ENCODE measurements around the gene PRDM1.
"Not testable (repeated sequence)": the region's sequence is repeated elsewhere in the genome, so short reads cannot be mapped to it uniquely, and the experiment has no call there.

The PRDM1 gene

DNA sequence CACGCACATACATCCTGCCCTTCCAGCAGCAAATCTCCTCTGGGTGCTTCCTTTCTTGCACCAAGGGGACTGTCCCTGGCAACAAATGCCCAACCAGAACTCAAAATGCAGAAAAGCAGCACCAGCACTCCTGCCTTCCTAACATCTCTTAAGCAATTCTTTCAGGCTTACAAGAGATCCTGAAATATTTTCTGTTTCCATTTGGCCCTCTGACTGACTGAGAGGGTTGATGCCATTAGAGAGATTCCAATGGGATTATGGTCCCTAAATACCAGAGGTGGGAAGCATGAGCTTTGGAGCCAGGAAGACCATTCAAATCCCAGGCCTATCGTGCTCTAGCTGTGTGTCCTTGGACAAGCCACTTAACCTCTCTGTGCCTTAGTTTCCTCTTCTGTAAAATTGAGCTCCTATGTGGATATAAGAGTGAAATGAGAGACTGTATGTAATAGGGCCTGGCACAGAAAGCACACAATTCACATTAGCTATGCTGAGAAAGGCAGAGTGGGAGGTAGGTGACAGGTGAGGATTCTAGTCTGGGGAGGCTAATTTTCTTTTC is 56.8 kb downstream of the PRDM1 start:
- DNase-seq: no peak

GRCh38 chr6:106143665-106144064 is 57.5 kb downstream of the PRDM1 start:
- DNase-seq: no peak

DNA sequence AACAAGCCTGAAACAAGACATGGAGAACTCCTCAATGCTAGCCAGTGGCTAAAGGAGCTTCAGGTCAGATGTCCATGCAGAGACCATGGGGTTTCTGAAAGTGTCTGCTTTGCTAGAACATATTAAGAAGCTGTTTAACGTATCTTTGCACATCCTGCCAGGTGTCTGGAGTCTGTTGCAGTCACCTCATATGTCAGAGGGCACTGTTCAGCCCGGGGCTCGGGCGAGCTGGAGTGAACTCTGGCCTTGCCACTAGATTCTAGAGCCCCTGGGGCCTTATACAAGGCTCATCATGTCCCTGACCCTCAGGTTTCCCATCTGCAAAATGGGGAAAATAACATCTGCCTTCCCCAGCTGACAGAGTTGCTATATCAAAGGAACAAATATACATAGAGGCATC is 59.0 kb downstream of the PRDM1 start:
- no peak for DNase-seq

- no peak for DNase-seq
Measured at GRCh38 chr6:106145741-106146227, 59.6 kb downstream of the PRDM1 start.

DNA sequence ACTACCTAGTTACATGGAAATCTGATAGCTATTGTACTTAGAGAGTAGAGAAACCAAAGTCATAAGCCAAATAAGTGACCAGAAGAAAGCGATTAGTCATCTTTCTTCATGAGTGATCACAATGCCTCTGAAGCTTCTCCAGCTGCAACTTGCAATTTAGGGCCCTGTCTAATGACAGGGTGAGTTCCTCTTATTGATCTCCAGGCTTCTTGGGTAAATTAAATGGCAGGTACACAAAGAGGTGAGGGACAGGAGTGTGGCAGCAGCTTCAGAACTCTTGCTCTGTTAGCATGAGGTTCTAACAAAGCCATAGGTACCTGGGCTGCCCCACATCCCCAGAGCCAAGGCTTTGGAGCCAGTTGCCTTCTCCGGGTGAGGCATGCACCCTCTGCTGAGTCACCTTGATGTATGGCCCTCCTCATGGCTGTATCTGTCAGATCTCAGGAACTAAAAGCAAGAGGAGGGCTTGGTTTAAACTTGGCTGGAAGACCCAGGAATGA is 60.8 kb downstream of the PRDM1 start:
- DNase-seq: no peak

GRCh38 chr6:106147476-106147875 is 61.3 kb downstream of the PRDM1 start:
- DNase-seq: no peak

DNA sequence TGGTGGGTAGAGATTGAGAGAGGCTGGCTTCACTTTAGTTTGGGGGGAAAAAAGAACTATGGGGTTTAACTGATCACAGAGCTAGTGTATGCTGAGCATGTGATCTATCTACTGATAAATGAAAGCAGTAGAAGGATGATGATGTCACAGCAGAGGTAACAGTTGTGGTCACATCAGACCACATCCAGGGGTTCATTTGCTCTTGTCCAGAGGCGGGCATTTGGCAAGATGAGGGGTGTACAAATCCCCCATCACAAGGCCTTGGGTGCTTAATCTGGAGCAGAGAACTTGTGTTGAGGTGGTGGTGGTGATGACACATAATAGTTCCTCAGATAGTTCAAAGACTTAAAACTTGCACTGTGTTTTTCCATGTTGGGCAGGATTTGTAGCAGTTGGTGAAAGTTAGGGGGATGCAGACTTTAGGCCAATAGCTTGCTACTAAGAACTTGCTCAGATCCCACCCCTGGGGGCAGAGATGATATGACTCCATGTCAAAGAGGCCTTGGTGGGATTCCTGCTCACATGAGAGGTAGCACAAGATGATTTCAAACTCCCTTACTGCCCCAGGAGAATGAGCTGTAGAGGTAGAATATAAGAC is 63.4 kb downstream of the PRDM1 start:
- DNase-seq: no peak

GRCh38 chr6:106152476-106152875 is 66.3 kb downstream of the PRDM1 start:
- DNase-seq: not testable (repeated sequence)

GRCh38 chr6:106152952-106153351 is 66.8 kb downstream of the PRDM1 start:
- DNase-seq: no peak

GRCh38 chr6:106154326-106154725 is 68.2 kb downstream of the PRDM1 start:
- no peak for DNase-seq

GRCh38 chr6:106155219-106155830 is 69.2 kb downstream of the PRDM1 start:
- DNase-seq: no peak

DNA sequence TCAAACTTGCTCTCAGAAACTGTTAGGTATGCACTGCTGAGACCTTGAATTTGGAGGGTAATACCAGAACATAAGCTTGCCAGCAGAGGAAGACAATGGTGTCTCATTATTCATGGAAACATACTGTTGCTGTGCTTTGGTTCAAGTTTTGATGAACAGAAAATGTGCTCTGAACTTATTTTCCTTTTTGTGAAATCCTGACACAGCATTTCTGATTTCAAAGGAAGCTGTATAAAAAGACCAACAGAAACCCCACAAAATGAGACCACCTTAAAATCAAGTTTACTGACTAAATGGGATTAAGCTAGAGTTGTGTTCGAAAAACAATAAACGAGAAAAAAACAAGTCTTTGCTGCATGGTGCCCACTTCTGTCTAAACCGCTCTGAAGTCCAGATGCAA is 70.3 kb downstream of the PRDM1 start:
- no peak for DNase-seq

GRCh38 chr6:106156863-106157262 is 70.7 kb downstream of the PRDM1 start:
- no peak for DNase-seq

GRCh38 chr6:106158816-106159215 is 72.7 kb downstream of the PRDM1 start:
- no peak for DNase-seq
